Measurements from ENCODE around the gene EXOC6B.

DNA sequence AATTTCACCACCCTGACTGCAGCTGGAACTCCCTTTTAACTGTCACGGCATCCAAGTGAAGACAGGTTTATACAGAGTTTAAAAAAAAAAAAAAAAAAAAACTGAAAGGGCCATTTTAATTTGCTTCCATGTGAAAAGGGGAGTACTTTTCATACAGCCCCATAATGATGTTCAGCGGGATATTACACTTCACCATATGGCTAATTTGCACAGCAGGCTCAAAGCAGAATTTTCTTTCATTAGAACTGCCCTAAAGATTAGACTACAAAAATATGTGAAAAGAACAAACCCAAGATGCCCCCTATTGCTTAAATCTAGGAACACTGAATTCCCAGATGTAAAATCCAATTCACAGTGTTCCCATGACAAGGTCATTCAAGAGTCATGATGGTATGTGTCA lies 301.8 kb downstream of the EXOC6B start:
- TF ChIP-seq CTCF (IDR thresholded peaks at IDR 0.05; ENCODE audit: control extremely low read depth in 1 of 3, insufficient read depth in 1 of 3, low read depth in 1 of 3, low read length in 3 of 3) = no peak
- TF ChIP-seq SP1 (IDR thresholded peaks at IDR 0.05; ENCODE audit: low read depth, low read length) = no peak
- TF ChIP-seq TAF1 (IDR thresholded peaks at IDR 0.05; ENCODE audit: low read depth, low read length) = no peak
